Aorta (tissue), 5 donors: ENCODE data around the gene HELT. TPM values are rescaled to one million over a fixed set of nuclear protein-coding genes. Genes with fewer than 3 reads are reported as not detected.

Source experiments
- ATAC-seq: fragments of 200-7000 bp; cut with Tn5 transposase; one replicate; pipeline ENCODE4 v1.9.1; 2022; ENCODE audit warnings: moderate library complexity; ENCODE audit not compliant: low FRiP score
- DNase-seq, 2 donors: peaks; one replicate each; pipeline ENCODE4 v3.0.0-alpha.2; 2020
- H3K27ac ChIP-seq, 2 donors: one replicate each; pipeline ENCODE4 v1.5.1; 2013; ENCODE audit warnings: low read length in 2 of 2, mild to moderate bottlenecking in 2 of 2, moderate library complexity in 2 of 2, control low read depth in 1 of 2, inconsistent platforms in 1 of 2, low read depth in 1 of 2
- H3K27me3 ChIP-seq, 2 donors: one replicate each; pipeline ENCODE4 v1.6.1; 2013; ENCODE audit warnings: control low read depth in 1 of 2, low read length in 1 of 2, mild to moderate bottlenecking in 1 of 2, moderate library complexity in 1 of 2; ENCODE audit not compliant: insufficient read depth in 2 of 2, control insufficient read depth in 1 of 2
- H3K36me3 ChIP-seq, 2 donors: one replicate each; pipeline ENCODE4 v1.6.1; 2013; ENCODE audit warnings: control low read depth in 1 of 2, low read length in 1 of 2, mild to moderate bottlenecking in 1 of 2; ENCODE audit not compliant: insufficient read depth in 2 of 2, control insufficient read depth in 1 of 2
- H3K4me1 ChIP-seq, 2 donors: one replicate each; pipeline ENCODE4 v1.6.1; 2013; ENCODE audit warnings: low read length in 2 of 2, control low read depth in 1 of 2, mild to moderate bottlenecking in 1 of 2, moderate library complexity in 1 of 2; ENCODE audit not compliant: insufficient read depth in 2 of 2, control insufficient read depth in 1 of 2
- H3K4me3 ChIP-seq, 2 donors: one replicate each; pipeline ENCODE4 v1.5.1; 2013; ENCODE audit warnings: low read length in 2 of 2, control low read depth in 1 of 2, mild to moderate bottlenecking in 1 of 2
- H3K9me3 ChIP-seq: one replicate; pipeline ENCODE4 v1.6.1; 2013; ENCODE audit warnings: mild to moderate bottlenecking, low read length; ENCODE audit not compliant: control insufficient read depth
- WGBS, 2 donors: extraction: QIAGEN DNeasy Blood & Tissue Kit; methylation state at CpG; one replicate each; pipeline ENCODE4 v1.1.7; 2013; 5-methylcytosine and 5-hydroxymethylcytosine counted together
- intact Hi-C, 2 donors: fragments of 100-400 bp; cut with DNase I; formaldehyde crosslinking; loops; one replicate each; pipeline versions ENCODE4 v1.14.2 to v1.15.0; 2022
- polyA plus RNA-seq, 2 donors: library from polyadenylated mRNA; stranded (reverse); fragments of 200-250 nt; gene quantifications; one replicate each; pipeline ENCODE4 v1.2.3, GENCODE V29; 2013
- total RNA-seq, 2 donors: library from RNA; stranded (reverse); fragmentation: NEBNext Ultra II Directional; extraction: Animal tissue kit (Norgen Biotek cat#: 25700); gene quantifications; one replicate each; pipeline ENCODE4 v1.2.1, GENCODE V29; 2021
- donor health status: healthy with polysubstance abuse.
- donor health status: Bipolar disorder and iron deficiency.
- donor health status: DM: no; HTN: no; CAD: no.
- donor health status: DM: no; HTN: no; CAD: no.
- donor health status: DM: yes; HTN: yes; CAD: no.

Gene HELT
- total and polyA plus RNA-seq, 4 donors = not detected

DNA sequence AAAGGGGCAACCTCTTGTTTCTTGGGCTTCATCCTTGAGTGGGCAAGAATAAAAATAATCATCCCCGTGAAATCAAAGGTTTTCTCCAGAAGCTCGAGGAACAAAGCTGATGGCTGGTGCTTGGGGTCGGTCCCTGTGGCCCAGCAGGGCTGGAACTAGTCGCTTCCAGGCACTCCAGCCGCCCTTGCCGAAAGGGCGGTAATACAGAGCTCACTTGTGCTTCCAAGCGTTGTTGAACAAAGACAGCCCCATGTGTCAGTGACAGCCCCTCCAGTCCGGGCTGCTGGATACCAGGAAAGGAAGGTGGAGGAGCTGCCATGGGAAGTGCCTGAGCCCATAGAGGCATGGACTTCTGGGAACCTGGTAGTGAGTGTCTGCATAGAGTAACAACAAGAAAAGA is 5.2 kb downstream of the HELT start:
- Histone ChIP-seq H3K36me3 (no peaks in the 10 kb centered on the region), H3K27me3 (no peaks in the 10 kb centered on the region), H3K27ac (no peak overlapping the region), H3K9me3 (no peaks in the 10 kb centered on the region), H3K4me3 (no peak overlapping the region), H3K4me1 (no peaks in the 10 kb centered on the region)
- ATAC-seq (no peak), DNase-seq (no peak)
- WGBS, 2 donors = 85 to 89% methylated on average over 9 of the region's 9 CpGs
- intact Hi-C loops = no loop called here

DNA sequence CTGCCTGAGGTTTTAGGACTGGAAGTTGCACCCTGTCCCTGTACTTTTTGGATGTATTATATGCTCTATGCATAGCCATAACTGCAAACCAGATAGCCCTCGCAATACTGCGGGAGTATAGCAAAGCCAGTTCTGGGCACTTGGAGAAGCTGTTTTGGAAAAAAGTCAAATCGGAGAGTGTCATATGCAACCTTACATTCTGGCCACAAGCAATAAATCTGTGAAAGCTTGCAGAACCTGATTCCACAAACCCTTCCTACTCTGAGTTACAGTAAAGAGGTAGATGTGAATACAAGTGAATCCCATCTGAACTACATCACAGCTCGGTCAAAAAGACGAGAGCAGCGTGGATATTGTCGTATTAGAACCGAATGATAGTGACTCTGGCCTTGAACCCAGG is 10.3 kb downstream of the HELT start:
- no peak for DNase-seq
- no peak for ATAC-seq
- intact Hi-C loops = no loop called here

GRCh38 chr4:185031611-185032010 is 13.3 kb downstream of the HELT start:
- no peak overlapping the region for H3K27ac ChIP-seq
- H3K4me3 ChIP-seq = no peak overlapping the region
- H3K36me3 ChIP-seq = no peaks in the 10 kb centered on the region
- WGBS, 2 donors = 65 to 66% methylated on average over 6 of the region's 6 CpGs
- no peaks in the 10 kb centered on the region for H3K27me3 ChIP-seq
- DNase-seq (no peak), ATAC-seq (no peak)
- intact Hi-C loops = no loop called here
- no peaks in the 10 kb centered on the region for H3K9me3 ChIP-seq
- H3K4me1 ChIP-seq = no peaks in the 10 kb centered on the region

More for the DNA sequence above, 10.3 kb downstream of the HELT start:
- no peak overlapping the region for H3K4me3 ChIP-seq
- no peak overlapping the region for H3K27ac ChIP-seq
- H3K36me3 ChIP-seq = no peaks in the 10 kb centered on the region
- H3K4me1 ChIP-seq = no peaks in the 10 kb centered on the region
- H3K27me3 ChIP-seq = no peaks in the 10 kb centered on the region
- H3K9me3 ChIP-seq = no peaks in the 10 kb centered on the region
- 90 to 91% methylated on average over 8 of the region's 8 CpGs for WGBS, 2 donors

- no peak for ATAC-seq
- Histone ChIP-seq H3K27me3 (no peaks in the 10 kb centered on the region), H3K27ac (no peak overlapping the region), H3K4me3 (no peak overlapping the region), H3K4me1 (no peaks in the 10 kb centered on the region), H3K9me3 (no peaks in the 10 kb centered on the region), H3K36me3 (no peaks in the 10 kb centered on the region)
- WGBS, 2 donors = 91 to 93% methylated on average over 9 of the region's 9 CpGs
- intact Hi-C loops = no loop called here
- no peak for DNase-seq
These were observed 14.8 kb downstream of the HELT start for GRCh38 chr4:185033072-185033471.

DNA sequence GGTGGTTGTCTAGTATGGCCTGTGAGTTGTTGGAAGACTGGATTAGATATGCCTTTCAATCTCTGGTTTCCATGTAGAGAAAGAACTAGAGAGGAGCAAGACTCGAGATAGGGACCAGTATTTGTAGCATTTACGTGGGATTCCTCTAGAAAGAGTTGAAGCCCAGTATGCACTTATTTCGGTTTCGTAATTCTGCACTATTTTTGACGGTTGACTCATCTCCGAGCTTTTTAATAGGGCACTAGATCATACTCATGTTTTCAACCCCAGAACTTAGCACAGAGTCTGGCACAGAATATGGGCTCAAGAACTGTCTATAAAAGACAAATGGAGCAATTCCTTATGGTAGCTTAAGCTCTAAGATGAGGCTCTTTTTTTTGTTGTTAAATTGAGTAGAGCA is 15.7 kb downstream of the HELT start:
- 77 to 81% methylated on average over 6 of the region's 6 CpGs for WGBS, 2 donors
- ATAC-seq = no peak
- H3K4me3 ChIP-seq = no peak overlapping the region
- H3K27ac ChIP-seq = no peak overlapping the region
- intact Hi-C loops = no loop called here
- H3K9me3 ChIP-seq = no peaks in the 10 kb centered on the region
- no peaks in the 10 kb centered on the region for H3K4me1 ChIP-seq
- H3K36me3 ChIP-seq = no peaks in the 10 kb centered on the region
- no peak for DNase-seq
- H3K27me3 ChIP-seq = no peaks in the 10 kb centered on the region

DNA sequence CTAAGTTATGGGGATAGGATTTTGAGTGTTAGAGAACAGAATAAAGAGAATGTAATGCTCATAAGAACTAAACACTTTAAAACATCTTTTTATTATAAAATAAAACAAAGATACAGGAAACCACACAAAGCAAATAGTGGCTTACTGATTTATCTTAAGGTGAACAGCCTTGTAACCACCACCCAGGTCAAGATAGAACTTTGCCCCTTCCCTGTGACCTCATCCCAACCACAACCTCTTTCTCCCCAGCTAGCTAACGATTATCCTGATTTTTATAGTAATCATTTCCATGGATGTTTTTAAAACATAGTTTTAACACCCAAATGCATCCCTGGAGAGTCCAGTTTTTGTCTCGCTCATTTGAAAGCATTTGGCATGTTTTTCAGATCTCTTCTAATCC is 17.0 kb downstream of the HELT start:
- H3K27me3 ChIP-seq = no peaks in the 10 kb centered on the region
- H3K36me3 ChIP-seq = no peaks in the 10 kb centered on the region
- intact Hi-C loops = loop anchor here in 1 of 2 donors (5.0 kb wide), 2 partner anchors 62 to 97 kb away; no protein-coding TSS in a partner anchor
- WGBS, 2 donors = 84 to 89% methylated on average over 2 of the region's 2 CpGs
- no peak for DNase-seq
- H3K9me3 ChIP-seq = no peaks in the 10 kb centered on the region
- no peak overlapping the region for H3K4me3 ChIP-seq
- H3K4me1 ChIP-seq = no peaks in the 10 kb centered on the region
- H3K27ac ChIP-seq = no peak overlapping the region
- no peak for ATAC-seq

GRCh38 chr4:185036019-185036418 is 17.7 kb downstream of the HELT start:
- no peak overlapping the region for H3K4me3 ChIP-seq
- 90 to 95% methylated on average over 6 of the region's 6 CpGs for WGBS, 2 donors
- intact Hi-C loops = loop anchor here (2.0 to 5.0 kb wide), 3 partner anchors 61 to 151 kb away; no protein-coding TSS in a partner anchor
- no peaks in the 10 kb centered on the region for H3K36me3 ChIP-seq
- H3K27ac ChIP-seq = no peak overlapping the region
- H3K4me1 ChIP-seq = no peaks in the 10 kb centered on the region
- DNase-seq = no peak
- no peak for ATAC-seq
- no peaks in the 10 kb centered on the region for H3K27me3 ChIP-seq
- no peaks in the 10 kb centered on the region for H3K9me3 ChIP-seq

DNA sequence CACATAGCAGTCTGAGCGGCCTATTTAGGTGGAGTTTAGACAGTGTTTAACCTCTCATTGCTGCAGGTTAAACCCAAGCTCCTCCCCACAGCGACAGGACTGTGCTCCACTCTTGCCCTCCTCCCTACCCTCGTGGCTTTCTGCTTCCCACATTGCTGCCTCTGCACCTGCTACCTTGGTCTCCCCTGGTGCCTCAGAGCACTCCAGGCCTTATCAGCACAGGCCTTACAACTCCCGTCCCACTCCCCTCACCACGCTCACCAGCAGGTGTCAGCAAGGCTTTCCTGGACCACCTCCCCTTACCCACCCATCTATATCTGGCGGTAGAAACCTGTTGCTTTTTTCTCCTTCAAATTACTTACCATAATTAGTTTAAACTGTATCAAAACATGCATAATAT is 18.6 kb downstream of the HELT start:
- Histone ChIP-seq H3K36me3 (no peaks in the 10 kb centered on the region), H3K27ac (no peak overlapping the region), H3K4me3 (no peak overlapping the region), H3K9me3 (no peaks in the 10 kb centered on the region), H3K27me3 (no peaks in the 10 kb centered on the region), H3K4me1 (no peaks in the 10 kb centered on the region)
- 90 to 91% methylated on average over 6 of the region's 6 CpGs for WGBS, 2 donors
- ATAC-seq (no peak), DNase-seq (no peak)
- intact Hi-C loops = loop anchor here (2.0 to 5.0 kb wide), 3 partner anchors 60 to 150 kb away; no protein-coding TSS in a partner anchor

DNA sequence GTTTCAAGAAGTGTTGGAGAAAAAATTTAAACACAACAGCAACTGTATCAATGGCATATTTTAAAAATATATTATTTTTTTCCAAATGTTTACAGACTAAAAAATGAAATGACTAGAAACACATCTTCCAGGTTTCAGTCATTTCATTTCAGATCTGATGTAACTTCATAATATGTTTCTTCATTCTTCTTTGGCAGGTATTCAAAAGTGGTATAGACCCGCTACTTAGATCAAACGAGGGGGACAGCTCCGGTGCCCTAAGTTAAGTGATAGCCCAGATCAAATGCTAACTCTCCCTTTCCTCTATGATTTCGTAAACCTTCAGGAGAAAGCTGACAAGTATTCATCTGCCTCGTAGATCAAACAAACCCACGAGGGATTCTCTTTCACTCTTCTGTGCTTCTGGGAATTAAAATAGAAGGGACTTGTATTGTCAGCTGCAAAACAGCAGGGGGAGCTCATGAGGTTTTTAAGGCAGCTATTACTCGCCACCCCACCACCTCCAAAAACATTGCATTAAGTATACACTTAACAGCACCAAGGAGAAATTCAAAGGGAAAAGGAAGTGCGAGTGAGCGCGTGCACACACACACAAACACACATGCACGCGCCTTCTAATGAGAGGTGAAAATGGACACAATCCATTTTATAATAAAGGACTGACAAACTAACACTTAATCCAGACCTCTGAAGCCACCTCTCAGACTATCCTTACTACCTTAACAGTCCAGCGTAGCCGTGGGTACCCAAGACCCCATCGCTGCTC is 21.4 kb downstream of the HELT start:
- WGBS, 2 donors = 14 to 15% methylated on average over 15 of the region's 15 CpGs
- Histone ChIP-seq H3K36me3 (no peaks in the 10 kb centered on the region), H3K27me3 (no peaks in the 10 kb centered on the region), H3K9me3 (no peaks in the 10 kb centered on the region), H3K4me3 (no peak overlapping the region), H3K4me1 (no peaks in the 10 kb centered on the region), H3K27ac (no peak overlapping the region)
- intact Hi-C loops = loop anchor here (2.0 to 5.0 kb wide), 5 partner anchors 55 to 143 kb away; no protein-coding TSS in a partner anchor
- peak; percentile 82 for ATAC-seq
- DNase-seq = no peak
